GM18873 (cell line): ENCODE data around the gene TMEM43.
A peak's percentile ranks its signal among the peaks of the same experiment; 100 is the strongest.
"Not testable (repeated sequence)": the region's sequence is repeated elsewhere in the genome, so short reads cannot be mapped to it uniquely, and the experiment has no call there.

Source experiments
- ATAC-seq: cut with Tn5 transposase; IDR thresholded peaks from one replicate; pipeline ENCODE4 v1.9.1; 2021; ENCODE audit warnings: mild to moderate bottlenecking, moderate library complexity, moderate number of reproducible peaks; ENCODE audit not compliant: unreplicated experiment, low FRiP score

The TMEM43 gene

GRCh38 chr3:14124615-14125192, at the start of gene TMEM43, which contains the start of gene CHCHD4:
Gene TMEM43, plus strand, starts transcription at chr3:14125052. Its CDS starts 142 bp downstream, at chr3:14125194.
Gene CHCHD4, minus strand, starts transcription at chr3:14124870. Its CDS starts 194 bp downstream, at chr3:14124676.
- ATAC-seq: peak; percentile 85

GRCh38 chr3:14075233-14075632, 49.6 kb upstream of the TMEM43 start:
- ATAC-seq: not testable (repeated sequence)

- ATAC-seq: no peak
Measured at GRCh38 chr3:14077310-14077709, 47.5 kb upstream of the TMEM43 start.

- ATAC-seq: no peak
Measured at GRCh38 chr3:14082108-14082657, 42.7 kb upstream of the TMEM43 start.

GRCh38 chr3:14087461-14087860, 37.4 kb upstream of the TMEM43 start:
- not testable (repeated sequence) for ATAC-seq

GRCh38 chr3:14091959-14092358, 32.9 kb upstream of the TMEM43 start:
- not testable (repeated sequence) for ATAC-seq

- no peak for ATAC-seq
Measured at GRCh38 chr3:14092464-14092863, 32.4 kb upstream of the TMEM43 start.

- ATAC-seq: no peak
Measured at GRCh38 chr3:14093831-14094230, 31.0 kb upstream of the TMEM43 start.

- no peak for ATAC-seq
Measured at GRCh38 chr3:14096742-14097141, 28.1 kb upstream of the TMEM43 start.

- ATAC-seq: no peak
Measured at GRCh38 chr3:14097616-14098391, 27.0 kb upstream of the TMEM43 start.

GRCh38 chr3:14109821-14110220, 15.0 kb upstream of the TMEM43 start:
- not testable (repeated sequence) for ATAC-seq

GRCh38 chr3:14110699-14111098, 14.2 kb upstream of the TMEM43 start:
- no peak for ATAC-seq

- ATAC-seq: no peak
Measured at GRCh38 chr3:14113965-14114635, 10.8 kb upstream of the TMEM43 start.

GRCh38 chr3:14117468-14118399, 7.1 kb upstream of the TMEM43 start:
- no peak for ATAC-seq

GRCh38 chr3:14118400-14119381, 6.2 kb upstream of the TMEM43 start:
- ATAC-seq: no peak

GRCh38 chr3:14119651-14120050, 5.2 kb upstream of the TMEM43 start:
- ATAC-seq: no peak

GRCh38 chr3:14120111-14120920, 4.5 kb upstream of the TMEM43 start:
- no peak for ATAC-seq

- not testable (repeated sequence) for ATAC-seq
Measured at GRCh38 chr3:14120921-14121448, 3.9 kb upstream of the TMEM43 start.
